Chondrocyte (in vitro differentiated cells): ENCODE measurements around the gene VPS13D. TPM values are rescaled to one million over a fixed set of nuclear protein-coding genes. Genes with fewer than 3 reads are reported as not detected.

Experiments used
- DNase-seq: peaks from one replicate; pipeline ENCODE4 v3.0.0; 2021; ENCODE audit warnings: mixed read lengths, low spot score
- H3K27ac Mint-ChIP-seq: one replicate; pipeline ENCODE4 v1.8.0; 2021; ENCODE audit warnings: mild to moderate bottlenecking, moderate library complexity, mixed read lengths; ENCODE audit not compliant: unreplicated experiment
- H3K27me3 Mint-ChIP-seq: 2 replicates; pipeline ENCODE4 v1.8.0; 2021; ENCODE audit warnings: low read depth, mixed read lengths
- H3K36me3 Mint-ChIP-seq: 2 replicates; pipeline ENCODE4 v1.8.0; 2021; ENCODE audit warnings: low read depth, mixed read lengths
- H3K4me1 Mint-ChIP-seq: 2 replicates; pipeline ENCODE4 v1.8.0; 2021; ENCODE audit warnings: low read depth, mild to moderate bottlenecking, mixed read lengths
- H3K4me3 Mint-ChIP-seq: one replicate; pipeline ENCODE4 v1.8.0; 2021; ENCODE audit warnings: mild to moderate bottlenecking, moderate library complexity, mixed read lengths; ENCODE audit not compliant: unreplicated experiment
- H3K9me3 Mint-ChIP-seq: 2 replicates; pipeline ENCODE4 v1.8.0; 2021; ENCODE audit warnings: low read depth, mixed read lengths
- total RNA-seq: library from RNA; stranded (reverse); gene quantifications from 3 replicates; pipeline ENCODE4 v1.2.1, GENCODE V29; 2021
- TF ChIP-seq, protein P1 (sequence below): fragments of 200-600 bp; sonication (generic); IDR thresholded peaks from 2 replicates; pipeline ENCODE4 v1.5.0; 2021; ENCODE audit warnings: antibody characterized with exemption, mild to moderate bottlenecking, moderate library complexity

Gene VPS13D
- total RNA-seq, 1 donor from 2014 or later = 40.0 TPM

DNA sequence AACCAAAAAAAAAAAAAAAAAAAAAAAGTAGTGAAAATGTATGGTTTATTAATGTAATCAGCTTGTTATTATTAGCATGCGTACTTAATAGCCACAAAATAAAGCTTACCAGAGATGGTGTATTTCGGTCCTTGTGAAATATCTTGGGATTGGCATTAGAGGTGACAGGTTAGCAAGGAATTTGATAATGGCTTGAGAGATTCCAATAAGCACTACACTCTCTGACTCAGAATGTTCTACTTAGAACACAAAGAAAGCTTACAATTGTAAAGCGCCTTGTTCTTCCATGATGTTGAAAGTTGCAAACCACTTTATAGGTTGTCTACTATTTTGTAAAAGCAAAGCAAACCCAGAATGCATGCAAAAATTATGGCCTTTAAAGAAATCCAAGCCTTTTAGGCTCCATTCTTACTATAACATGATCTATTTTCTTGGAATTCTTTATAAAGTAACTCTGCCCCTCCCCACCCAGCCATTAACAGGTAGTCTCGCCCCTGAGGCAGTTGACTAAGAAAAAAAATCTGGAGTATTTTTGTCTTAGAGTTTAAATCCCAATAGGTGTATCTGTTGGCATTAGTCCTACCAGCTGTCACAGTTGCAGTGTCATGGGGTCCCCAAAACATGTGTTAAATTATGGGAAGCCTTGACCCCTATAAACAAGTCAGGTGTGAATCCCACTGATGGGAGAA lies 259.0 kb downstream of the VPS13D start:
- H3K4me1 Mint-ChIP-seq = peaks cover 29% of the 10 kb centered on the region
- H3K27me3 Mint-ChIP-seq = no peaks in the 10 kb centered on the region
- no peak overlapping the region for H3K4me3 Mint-ChIP-seq
- H3K9me3 Mint-ChIP-seq = no peaks in the 10 kb centered on the region
- DNase-seq = no peak
- H3K27ac Mint-ChIP-seq = no peak overlapping the region
- TF ChIP-seq, protein P1, sequence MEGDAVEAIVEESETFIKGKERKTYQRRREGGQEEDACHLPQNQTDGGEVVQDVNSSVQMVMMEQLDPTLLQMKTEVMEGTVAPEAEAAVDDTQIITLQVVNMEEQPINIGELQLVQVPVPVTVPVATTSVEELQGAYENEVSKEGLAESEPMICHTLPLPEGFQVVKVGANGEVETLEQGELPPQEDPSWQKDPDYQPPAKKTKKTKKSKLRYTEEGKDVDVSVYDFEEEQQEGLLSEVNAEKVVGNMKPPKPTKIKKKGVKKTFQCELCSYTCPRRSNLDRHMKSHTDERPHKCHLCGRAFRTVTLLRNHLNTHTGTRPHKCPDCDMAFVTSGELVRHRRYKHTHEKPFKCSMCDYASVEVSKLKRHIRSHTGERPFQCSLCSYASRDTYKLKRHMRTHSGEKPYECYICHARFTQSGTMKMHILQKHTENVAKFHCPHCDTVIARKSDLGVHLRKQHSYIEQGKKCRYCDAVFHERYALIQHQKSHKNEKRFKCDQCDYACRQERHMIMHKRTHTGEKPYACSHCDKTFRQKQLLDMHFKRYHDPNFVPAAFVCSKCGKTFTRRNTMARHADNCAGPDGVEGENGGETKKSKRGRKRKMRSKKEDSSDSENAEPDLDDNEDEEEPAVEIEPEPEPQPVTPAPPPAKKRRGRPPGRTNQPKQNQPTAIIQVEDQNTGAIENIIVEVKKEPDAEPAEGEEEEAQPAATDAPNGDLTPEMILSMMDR = no peak
- peaks cover 17% of the 10 kb centered on the region for H3K36me3 Mint-ChIP-seq

DNA sequence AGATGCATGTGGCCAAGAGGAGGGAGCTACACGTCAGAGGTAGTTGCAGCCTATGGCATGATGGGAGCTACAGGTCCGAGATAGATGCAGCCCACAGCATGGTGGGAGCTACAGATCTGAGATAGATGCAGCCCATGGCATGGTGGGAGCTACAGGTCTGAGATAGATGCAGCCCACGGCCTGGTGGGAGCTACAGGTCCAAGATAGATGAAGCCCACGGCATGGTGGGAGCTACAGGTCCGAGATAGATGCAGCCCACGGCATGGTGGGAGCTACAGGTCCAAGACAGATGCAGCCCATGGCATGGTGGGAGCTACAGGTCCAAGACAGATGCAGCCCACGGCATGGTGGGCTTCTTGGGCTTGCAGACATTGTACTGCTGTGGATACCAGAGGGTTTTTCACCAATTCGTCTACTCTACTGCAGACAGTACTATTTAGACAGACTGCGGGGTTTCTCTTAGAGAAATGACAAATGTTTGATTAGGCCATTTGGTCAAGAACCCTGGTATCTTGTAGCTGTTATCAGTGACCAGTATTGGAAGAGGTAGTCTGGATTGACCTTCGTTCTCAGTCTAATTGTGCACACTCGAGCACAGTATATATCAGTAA lies 260.8 kb downstream of the VPS13D start:
- no peak overlapping the region for H3K4me3 Mint-ChIP-seq

DNA sequence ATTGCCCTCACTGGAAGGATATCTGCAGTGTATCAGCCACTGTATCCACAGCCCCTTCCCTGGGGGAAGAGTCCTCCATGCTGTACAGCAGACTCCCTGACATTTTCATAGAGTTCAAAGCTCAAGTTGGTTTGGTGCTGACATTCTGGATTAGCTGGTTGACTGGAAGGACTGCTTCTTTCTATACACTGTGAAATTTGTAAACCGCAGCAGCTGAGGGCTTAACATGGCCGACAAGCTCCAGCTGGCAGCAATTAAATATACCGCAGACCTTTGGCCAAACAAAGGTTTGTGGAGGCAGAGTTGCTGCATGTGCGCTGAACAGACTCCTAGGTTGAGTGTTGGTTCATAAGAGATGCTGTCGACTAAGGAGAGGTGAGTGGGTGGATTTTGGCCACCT lies 261.8 kb downstream of the VPS13D start:
- H3K27ac Mint-ChIP-seq = no peak overlapping the region
- peaks cover 20% of the 10 kb centered on the region for H3K4me1 Mint-ChIP-seq
- no peak overlapping the region for H3K4me3 Mint-ChIP-seq

More for the DNA sequence above, 260.8 kb downstream of the VPS13D start:
- H3K27me3 Mint-ChIP-seq = no peaks in the 10 kb centered on the region
- peaks cover 20% of the 10 kb centered on the region for H3K4me1 Mint-ChIP-seq
- no peak for DNase-seq
- peaks cover 14% of the 10 kb centered on the region for H3K36me3 Mint-ChIP-seq
- H3K9me3 Mint-ChIP-seq = no peaks in the 10 kb centered on the region
- H3K27ac Mint-ChIP-seq = no peak overlapping the region
- TF ChIP-seq, protein P1 = no peak

DNA sequence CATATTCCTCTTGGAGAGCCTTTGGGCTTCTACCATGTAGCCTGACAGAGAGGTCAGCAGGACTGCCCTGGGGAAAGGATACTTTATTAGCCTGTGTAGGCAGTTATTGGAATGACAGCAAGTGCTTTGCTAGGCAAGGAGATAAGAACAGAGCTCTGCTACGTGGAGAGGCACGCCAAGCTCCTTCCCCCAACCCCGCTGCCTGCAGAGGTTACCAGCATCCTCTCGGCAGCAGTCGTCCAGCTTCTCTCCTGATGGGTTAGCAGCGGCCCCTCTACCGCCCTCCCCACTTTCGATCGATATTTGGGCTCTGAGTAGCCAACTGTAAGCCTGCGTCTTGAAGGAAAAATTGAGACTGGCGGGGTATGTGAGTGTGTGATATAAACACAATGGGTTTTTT lies 265.9 kb downstream of the VPS13D start:
- H3K36me3 Mint-ChIP-seq = peaks cover 17% of the 10 kb centered on the region
- DNase-seq = no peak
- H3K9me3 Mint-ChIP-seq = no peaks in the 10 kb centered on the region
- H3K27me3 Mint-ChIP-seq = no peaks in the 10 kb centered on the region
- H3K27ac Mint-ChIP-seq = peak overlapping the region; percentile 24
- H3K4me1 Mint-ChIP-seq = peaks cover 22% of the 10 kb centered on the region
- TF ChIP-seq, protein P1 = no peak
- H3K4me3 Mint-ChIP-seq = no peak overlapping the region

More for the DNA sequence above, 261.8 kb downstream of the VPS13D start:
- TF ChIP-seq, protein P1 = no peak
- no peaks in the 10 kb centered on the region for H3K9me3 Mint-ChIP-seq
- no peak for DNase-seq
- peaks cover 12% of the 10 kb centered on the region for H3K36me3 Mint-ChIP-seq
- H3K27me3 Mint-ChIP-seq = no peaks in the 10 kb centered on the region

DNA sequence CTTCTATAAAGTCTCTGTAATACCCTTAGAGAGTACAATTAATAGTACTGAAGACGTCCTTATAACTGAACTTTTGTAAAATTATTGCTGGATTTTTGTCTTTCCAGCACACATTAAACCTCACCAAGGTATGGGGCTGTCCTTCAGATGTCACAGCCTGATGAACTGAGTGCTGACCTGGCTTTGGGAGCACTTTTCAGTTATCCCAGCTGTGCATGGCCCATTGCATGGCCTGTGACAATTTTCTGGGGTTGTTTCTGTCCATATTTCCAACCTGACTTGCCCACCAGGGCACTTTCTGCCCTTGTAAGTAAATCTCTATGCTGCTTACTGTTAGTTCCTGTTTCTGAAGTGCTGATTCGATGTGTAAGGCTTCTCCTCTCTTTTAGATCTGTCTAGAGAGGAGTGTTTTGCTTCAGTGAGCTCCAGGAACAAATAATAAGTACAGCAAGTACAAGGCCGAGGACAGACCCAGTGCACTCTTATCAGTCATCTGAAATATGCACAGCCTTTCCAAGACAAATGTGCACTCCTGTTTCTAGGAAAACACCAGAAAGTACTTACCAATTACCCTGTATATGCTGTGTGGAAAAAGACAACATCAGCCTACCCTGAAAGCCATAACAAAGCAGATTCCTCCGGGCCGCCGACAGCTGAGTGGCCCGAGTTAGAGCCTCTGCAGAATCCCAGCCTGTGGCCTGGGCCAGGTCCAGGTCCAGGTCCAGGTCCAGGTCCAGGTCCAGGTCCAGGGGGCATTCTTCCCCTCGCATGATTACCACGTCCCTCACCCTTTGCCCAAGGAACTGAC lies 266.5 kb downstream of the VPS13D start:
- TF ChIP-seq, protein P1 = no peak
- H3K36me3 Mint-ChIP-seq = peaks cover 17% of the 10 kb centered on the region
- H3K9me3 Mint-ChIP-seq = no peaks in the 10 kb centered on the region
- peak overlapping the region; percentile 71 for H3K27ac Mint-ChIP-seq
- H3K27me3 Mint-ChIP-seq = no peaks in the 10 kb centered on the region
- H3K4me3 Mint-ChIP-seq = no peak overlapping the region
- peaks cover 22% of the 10 kb centered on the region for H3K4me1 Mint-ChIP-seq
- no peak for DNase-seq
